HepG2 (cell line): ENCODE data around the gene NPEPL1.

Source experiments
- NBN ChIP-seq: fragments of 450-650 bp; conservative IDR thresholded peaks from 2 replicates; pipeline ENCODE4 v1.6.1; 2017
- NFIC ChIP-seq: IDR thresholded peaks from 2 replicates; pipeline ENCODE4 v1.6.1; 2012; ENCODE audit warnings: mild to moderate bottlenecking, low read length, inconsistent platforms
- NR3C1 ChIP-seq: sonication (generic); formaldehyde crosslinking; IDR thresholded peaks from 2 replicates; pipeline ENCODE4 v1.4.0; 2020; ENCODE audit warnings: missing genetic modification reagents
- POLR2A ChIP-seq, 2 experiments: IDR thresholded peaks; 2 replicates each; pipeline ENCODE4 v1.6.1; 2011; ENCODE audit warnings: low read depth in 2 of 2, low read length in 2 of 2, mild to moderate bottlenecking in 1 of 2, moderate library complexity in 1 of 2; ENCODE audit not compliant: insufficient read depth in 1 of 2
- YY1 ChIP-seq: IDR thresholded peaks from 2 replicates; pipeline ENCODE4 v1.6.1; 2011; ENCODE audit warnings: low read length, low read depth, moderate library complexity, mild to moderate bottlenecking; ENCODE audit not compliant: insufficient read depth, insufficient replicate concordance
- ZBTB8A ChIP-seq: sonication (generic); formaldehyde crosslinking; IDR thresholded peaks from 2 replicates; pipeline ENCODE4 v1.4.0; 2020; ENCODE audit warnings: mild to moderate bottlenecking, low read depth, missing genetic modification reagents, borderline replicate concordance
- ZMAT3 ChIP-seq: sonication (generic); formaldehyde crosslinking; conservative IDR thresholded peaks from 2 replicates; pipeline ENCODE4 v1.7.0; 2021; ENCODE audit warnings: missing genetic modification reagents
- ZNF121 ChIP-seq: sonication (generic); formaldehyde crosslinking; IDR thresholded peaks from 2 replicates; pipeline ENCODE4 v1.5.0; 2020; ENCODE audit warnings: mild to moderate bottlenecking, missing genetic modification reagents
- TF ChIP-seq, protein P1 (sequence below): sonication (generic); formaldehyde crosslinking; IDR thresholded peaks from 2 replicates; pipeline ENCODE4 v1.5.0; 2020; ENCODE audit warnings: mild to moderate bottlenecking, missing genetic modification reagents, moderate library complexity
- TF ChIP-seq, protein P2 (sequence below): sonication (generic); formaldehyde crosslinking; IDR thresholded peaks from 2 replicates; pipeline ENCODE4 v1.5.1; 2020; ENCODE audit warnings: missing genetic modification reagents, mild to moderate bottlenecking, borderline replicate concordance
- TF ChIP-seq, protein P3 (sequence below): sonication (generic); formaldehyde crosslinking; IDR thresholded peaks from 2 replicates; pipeline ENCODE4 v1.8.1; 2023; ENCODE audit warnings: missing genetic modification reagents, inconsistent platforms, borderline replicate concordance
- TF ChIP-seq, protein P4 (sequence below), 2 experiments: fragments of 450-650 bp in 1 of 2; sonication (generic) in 1 of 2; formaldehyde crosslinking in 1 of 2; IDR thresholded peaks; 2 replicates each; pipeline versions ENCODE4 v1.6.1 to v1.8.0; 2016 to 2022; ENCODE audit warnings: antibody characterized with exemption in 1 of 2, mild to moderate bottlenecking in 1 of 2, missing genetic modification reagents in 1 of 2
- TF ChIP-seq, protein P5 (sequence below): sonication (generic); formaldehyde crosslinking; IDR thresholded peaks from 2 replicates; pipeline ENCODE4 v1.4.0; 2020; ENCODE audit warnings: missing genetic modification reagents, borderline replicate concordance
- TF ChIP-seq, protein P6 (sequence below): sonication (generic); formaldehyde crosslinking; IDR thresholded peaks from 2 replicates; pipeline ENCODE4 v1.5.0; 2020; ENCODE audit warnings: mild to moderate bottlenecking, missing genetic modification reagents

DNA sequence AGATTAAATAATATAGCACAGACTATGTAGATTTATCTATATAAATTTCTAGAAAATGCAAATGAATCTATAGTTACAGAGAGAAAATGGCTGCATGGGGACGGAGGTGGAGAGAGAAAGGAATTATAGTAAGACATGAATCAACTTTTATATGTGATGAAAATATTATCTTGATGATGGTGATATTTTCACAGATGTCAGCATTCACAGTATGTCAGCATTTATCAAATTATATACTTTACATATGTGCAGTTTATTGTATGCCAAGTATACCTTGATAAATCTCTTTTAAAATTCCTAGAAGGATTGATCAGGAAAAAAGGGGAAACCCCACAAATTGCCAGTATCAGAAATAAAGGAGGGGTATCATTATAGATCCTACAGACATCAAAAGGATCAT, 44.6 kb downstream of the NPEPL1 start:
- no peak for TF ChIP-seq ZNF121 (CRISPR knock-in tag)
- TF ChIP-seq, protein P1, sequence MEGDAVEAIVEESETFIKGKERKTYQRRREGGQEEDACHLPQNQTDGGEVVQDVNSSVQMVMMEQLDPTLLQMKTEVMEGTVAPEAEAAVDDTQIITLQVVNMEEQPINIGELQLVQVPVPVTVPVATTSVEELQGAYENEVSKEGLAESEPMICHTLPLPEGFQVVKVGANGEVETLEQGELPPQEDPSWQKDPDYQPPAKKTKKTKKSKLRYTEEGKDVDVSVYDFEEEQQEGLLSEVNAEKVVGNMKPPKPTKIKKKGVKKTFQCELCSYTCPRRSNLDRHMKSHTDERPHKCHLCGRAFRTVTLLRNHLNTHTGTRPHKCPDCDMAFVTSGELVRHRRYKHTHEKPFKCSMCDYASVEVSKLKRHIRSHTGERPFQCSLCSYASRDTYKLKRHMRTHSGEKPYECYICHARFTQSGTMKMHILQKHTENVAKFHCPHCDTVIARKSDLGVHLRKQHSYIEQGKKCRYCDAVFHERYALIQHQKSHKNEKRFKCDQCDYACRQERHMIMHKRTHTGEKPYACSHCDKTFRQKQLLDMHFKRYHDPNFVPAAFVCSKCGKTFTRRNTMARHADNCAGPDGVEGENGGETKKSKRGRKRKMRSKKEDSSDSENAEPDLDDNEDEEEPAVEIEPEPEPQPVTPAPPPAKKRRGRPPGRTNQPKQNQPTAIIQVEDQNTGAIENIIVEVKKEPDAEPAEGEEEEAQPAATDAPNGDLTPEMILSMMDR (CRISPR knock-in tag), result no peak
- TF ChIP-seq, protein P2, sequence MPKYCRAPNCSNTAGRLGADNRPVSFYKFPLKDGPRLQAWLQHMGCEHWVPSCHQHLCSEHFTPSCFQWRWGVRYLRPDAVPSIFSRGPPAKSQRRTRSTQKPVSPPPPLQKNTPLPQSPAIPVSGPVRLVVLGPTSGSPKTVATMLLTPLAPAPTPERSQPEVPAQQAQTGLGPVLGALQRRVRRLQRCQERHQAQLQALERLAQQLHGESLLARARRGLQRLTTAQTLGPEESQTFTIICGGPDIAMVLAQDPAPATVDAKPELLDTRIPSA (CRISPR knock-in tag), result no peak
- TF ChIP-seq, protein P3, sequence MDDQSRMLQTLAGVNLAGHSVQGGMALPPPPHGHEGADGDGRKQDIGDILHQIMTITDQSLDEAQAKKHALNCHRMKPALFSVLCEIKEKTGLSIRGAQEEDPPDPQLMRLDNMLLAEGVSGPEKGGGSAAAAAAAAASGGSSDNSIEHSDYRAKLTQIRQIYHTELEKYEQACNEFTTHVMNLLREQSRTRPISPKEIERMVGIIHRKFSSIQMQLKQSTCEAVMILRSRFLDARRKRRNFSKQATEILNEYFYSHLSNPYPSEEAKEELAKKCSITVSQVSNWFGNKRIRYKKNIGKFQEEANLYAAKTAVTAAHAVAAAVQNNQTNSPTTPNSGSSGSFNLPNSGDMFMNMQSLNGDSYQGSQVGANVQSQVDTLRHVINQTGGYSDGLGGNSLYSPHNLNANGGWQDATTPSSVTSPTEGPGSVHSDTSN (CRISPR knock-in tag), result no peak
- no peak for TF ChIP-seq ZBTB8A
- TF ChIP-seq, protein P4, sequence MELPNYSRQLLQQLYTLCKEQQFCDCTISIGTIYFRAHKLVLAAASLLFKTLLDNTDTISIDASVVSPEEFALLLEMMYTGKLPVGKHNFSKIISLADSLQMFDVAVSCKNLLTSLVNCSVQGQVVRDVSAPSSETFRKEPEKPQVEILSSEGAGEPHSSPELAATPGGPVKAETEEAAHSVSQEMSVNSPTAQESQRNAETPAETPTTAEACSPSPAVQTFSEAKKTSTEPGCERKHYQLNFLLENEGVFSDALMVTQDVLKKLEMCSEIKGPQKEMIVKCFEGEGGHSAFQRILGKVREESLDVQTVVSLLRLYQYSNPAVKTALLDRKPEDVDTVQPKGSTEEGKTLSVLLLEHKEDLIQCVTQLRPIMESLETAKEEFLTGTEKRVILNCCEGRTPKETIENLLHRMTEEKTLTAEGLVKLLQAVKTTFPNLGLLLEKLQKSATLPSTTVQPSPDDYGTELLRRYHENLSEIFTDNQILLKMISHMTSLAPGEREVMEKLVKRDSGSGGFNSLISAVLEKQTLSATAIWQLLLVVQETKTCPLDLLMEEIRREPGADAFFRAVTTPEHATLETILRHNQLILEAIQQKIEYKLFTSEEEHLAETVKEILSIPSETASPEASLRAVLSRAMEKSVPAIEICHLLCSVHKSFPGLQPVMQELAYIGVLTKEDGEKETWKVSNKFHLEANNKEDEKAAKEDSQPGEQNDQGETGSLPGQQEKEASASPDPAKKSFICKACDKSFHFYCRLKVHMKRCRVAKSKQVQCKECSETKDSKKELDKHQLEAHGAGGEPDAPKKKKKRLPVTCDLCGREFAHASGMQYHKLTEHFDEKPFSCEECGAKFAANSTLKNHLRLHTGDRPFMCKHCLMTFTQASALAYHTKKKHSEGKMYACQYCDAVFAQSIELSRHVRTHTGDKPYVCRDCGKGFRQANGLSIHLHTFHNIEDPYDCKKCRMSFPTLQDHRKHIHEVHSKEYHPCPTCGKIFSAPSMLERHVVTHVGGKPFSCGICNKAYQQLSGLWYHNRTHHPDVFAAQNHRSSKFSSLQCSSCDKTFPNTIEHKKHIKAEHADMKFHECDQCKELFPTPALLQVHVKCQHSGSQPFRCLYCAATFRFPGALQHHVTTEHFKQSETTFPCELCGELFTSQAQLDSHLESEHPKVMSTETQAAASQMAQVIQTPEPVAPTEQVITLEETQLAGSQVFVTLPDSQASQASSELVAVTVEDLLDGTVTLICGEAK (IDR thresholded peaks at IDR 0.05), result no peak
- TF ChIP-seq, protein P4 (CRISPR knock-in tag; IDR thresholded peaks at IDR 0.05), result no peak
- TF ChIP-seq ZMAT3 (CRISPR knock-in tag), result no peak
- TF ChIP-seq, protein P5, sequence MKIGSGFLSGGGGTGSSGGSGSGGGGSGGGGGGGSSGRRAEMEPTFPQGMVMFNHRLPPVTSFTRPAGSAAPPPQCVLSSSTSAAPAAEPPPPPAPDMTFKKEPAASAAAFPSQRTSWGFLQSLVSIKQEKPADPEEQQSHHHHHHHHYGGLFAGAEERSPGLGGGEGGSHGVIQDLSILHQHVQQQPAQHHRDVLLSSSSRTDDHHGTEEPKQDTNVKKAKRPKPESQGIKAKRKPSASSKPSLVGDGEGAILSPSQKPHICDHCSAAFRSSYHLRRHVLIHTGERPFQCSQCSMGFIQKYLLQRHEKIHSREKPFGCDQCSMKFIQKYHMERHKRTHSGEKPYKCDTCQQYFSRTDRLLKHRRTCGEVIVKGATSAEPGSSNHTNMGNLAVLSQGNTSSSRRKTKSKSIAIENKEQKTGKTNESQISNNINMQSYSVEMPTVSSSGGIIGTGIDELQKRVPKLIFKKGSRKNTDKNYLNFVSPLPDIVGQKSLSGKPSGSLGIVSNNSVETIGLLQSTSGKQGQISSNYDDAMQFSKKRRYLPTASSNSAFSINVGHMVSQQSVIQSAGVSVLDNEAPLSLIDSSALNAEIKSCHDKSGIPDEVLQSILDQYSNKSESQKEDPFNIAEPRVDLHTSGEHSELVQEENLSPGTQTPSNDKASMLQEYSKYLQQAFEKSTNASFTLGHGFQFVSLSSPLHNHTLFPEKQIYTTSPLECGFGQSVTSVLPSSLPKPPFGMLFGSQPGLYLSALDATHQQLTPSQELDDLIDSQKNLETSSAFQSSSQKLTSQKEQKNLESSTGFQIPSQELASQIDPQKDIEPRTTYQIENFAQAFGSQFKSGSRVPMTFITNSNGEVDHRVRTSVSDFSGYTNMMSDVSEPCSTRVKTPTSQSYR, result no peak
- no peak for TF ChIP-seq NR3C1 (CRISPR knock-in tag)
- no peak for TF ChIP-seq NFIC
- no peak for TF ChIP-seq NBN
- TF ChIP-seq POLR2A (IDR thresholded peaks at IDR 0.05; ENCODE audit: insufficient read depth in 1 of 2, low read depth in 2 of 2, low read length in 2 of 2), result no peak
- TF ChIP-seq, protein P6, sequence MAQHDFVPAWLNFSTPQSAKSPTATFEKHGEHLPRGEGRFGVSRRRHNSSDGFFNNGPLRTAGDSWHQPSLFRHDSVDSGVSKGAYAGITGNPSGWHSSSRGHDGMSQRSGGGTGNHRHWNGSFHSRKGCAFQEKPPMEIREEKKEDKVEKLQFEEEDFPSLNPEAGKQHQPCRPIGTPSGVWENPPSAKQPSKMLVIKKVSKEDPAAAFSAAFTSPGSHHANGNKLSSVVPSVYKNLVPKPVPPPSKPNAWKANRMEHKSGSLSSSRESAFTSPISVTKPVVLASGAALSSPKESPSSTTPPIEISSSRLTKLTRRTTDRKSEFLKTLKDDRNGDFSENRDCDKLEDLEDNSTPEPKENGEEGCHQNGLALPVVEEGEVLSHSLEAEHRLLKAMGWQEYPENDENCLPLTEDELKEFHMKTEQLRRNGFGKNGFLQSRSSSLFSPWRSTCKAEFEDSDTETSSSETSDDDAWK (CRISPR knock-in tag), result no peak
- TF ChIP-seq YY1, result no peak
